Mucosa of descending colon (tissue), 3 donors: ENCODE results near the gene EFHD2. TPM values are rescaled to one million over a fixed set of nuclear protein-coding genes. Genes with fewer than 3 reads are reported as not detected.
"Not testable (repeated sequence)": the region's sequence is repeated elsewhere in the genome, so short reads cannot be mapped to it uniquely, and the experiment has no call there.

Experiments used
- ATAC-seq: fragments of 200-7000 bp; cut with Tn5 transposase; one replicate; pipeline ENCODE4 v1.9.1; 2020; ENCODE audit warnings: mild to moderate bottlenecking, moderate library complexity
- DNase-seq, 3 donors: peaks; one replicate each; pipeline ENCODE4 v3.0.0-alpha.2; 2020
- H3K36me3 ChIP-seq: fragments of 200-600 bp; one replicate; pipeline ENCODE4 v1.8.0; 2021; ENCODE audit warnings: low read depth, mild to moderate bottlenecking
- H3K4me1 ChIP-seq: fragments of 200-600 bp; one replicate; pipeline ENCODE4 v1.8.0; 2021; ENCODE audit warnings: low read depth, mild to moderate bottlenecking
- H3K4me3 ChIP-seq: fragments of 200-600 bp; one replicate; pipeline ENCODE4 v1.8.0; 2021; ENCODE audit warnings: mild to moderate bottlenecking
- H3K9me3 ChIP-seq: fragments of 200-600 bp; one replicate; pipeline ENCODE4 v1.8.0; 2021; ENCODE audit warnings: mild to moderate bottlenecking
- CTCF ChIP-seq: fragments of 200-600 bp; IDR thresholded peaks from one replicate; pipeline ENCODE4 v1.8.0; 2022; ENCODE audit warnings: antibody characterized with exemption, mild to moderate bottlenecking
- intact Hi-C, 2 donors: fragments of 100-400 bp; cut with DNase I in 1 of 2; cut with micrococcal nuclease in 1 of 2; formaldehyde crosslinking; loops; one replicate each; pipeline versions ENCODE4 v1.11.0 to v1.11.1; 2022; cut with DNase I, micrococcal nuclease
- total RNA-seq, 3 donors: library from RNA; stranded (reverse); fragmentation: NEBNext Ultra II Directional in 2 of 3; extraction: Animal tissue kit (Norgen Biotek cat#: 25700) in 2 of 3; gene quantifications; one replicate each; pipeline versions ENCODE4 v1.2.1 to v1.2.4, GENCODE V29; 2021 to 2023
- donor health status: DM: no; HTN: no; CAD: no; lungs with moderate emphysema.
- donor health status: DM: no; HTN: no; CAD: no.
- donor health status: DM: no; HTN: yes; CAD: no.

The EFHD2 gene
- total RNA-seq, 3 donors from 2014 or later: 89.5 to 197 (median 154) TPM

DNA sequence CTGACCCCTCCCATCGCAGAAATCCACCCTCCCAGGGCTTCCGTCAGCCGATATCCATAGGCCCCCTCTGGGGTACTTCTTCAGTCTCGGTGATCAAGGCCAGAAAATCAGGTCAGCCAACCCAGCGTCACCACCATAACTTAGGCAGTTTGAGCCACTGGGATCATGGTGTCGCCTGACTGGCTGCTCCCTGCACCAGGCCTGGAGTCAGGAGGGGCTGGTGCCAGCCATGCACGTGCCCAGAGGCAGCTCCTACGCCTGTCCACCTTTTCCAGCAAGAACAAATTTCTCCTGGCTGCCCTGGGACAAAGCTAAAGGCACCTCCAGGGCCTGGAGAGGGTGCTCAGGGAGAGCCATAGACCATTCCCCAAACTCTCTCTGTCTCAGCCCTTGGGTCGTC lies 23.8 kb downstream of the EFHD2 start:
- no peaks in the 10 kb centered on the region for H3K9me3 ChIP-seq
- TF ChIP-seq CTCF: no peak
- no peak for ATAC-seq
- no peak overlapping the region for H3K4me3 ChIP-seq
- no peaks in the 10 kb centered on the region for H3K4me1 ChIP-seq
- DNase-seq: no peak
- intact Hi-C loops: loop anchor here (5.0 kb wide), 1 partner anchor 111 kb away; no protein-coding TSS in a partner anchor
- no peaks in the 10 kb centered on the region for H3K36me3 ChIP-seq

- DNase-seq, ATAC-seq, H3K4me1 ChIP-seq, H3K4me3 ChIP-seq, H3K36me3 ChIP-seq, H3K9me3 ChIP-seq: not testable (repeated sequence)
- intact Hi-C loops: loop anchor here (5.0 kb wide), 1 partner anchor 112 kb away; no protein-coding TSS in a partner anchor
These were observed 25.1 kb downstream of the EFHD2 start for GRCh38 chr1:15434739-15435138.

DNA sequence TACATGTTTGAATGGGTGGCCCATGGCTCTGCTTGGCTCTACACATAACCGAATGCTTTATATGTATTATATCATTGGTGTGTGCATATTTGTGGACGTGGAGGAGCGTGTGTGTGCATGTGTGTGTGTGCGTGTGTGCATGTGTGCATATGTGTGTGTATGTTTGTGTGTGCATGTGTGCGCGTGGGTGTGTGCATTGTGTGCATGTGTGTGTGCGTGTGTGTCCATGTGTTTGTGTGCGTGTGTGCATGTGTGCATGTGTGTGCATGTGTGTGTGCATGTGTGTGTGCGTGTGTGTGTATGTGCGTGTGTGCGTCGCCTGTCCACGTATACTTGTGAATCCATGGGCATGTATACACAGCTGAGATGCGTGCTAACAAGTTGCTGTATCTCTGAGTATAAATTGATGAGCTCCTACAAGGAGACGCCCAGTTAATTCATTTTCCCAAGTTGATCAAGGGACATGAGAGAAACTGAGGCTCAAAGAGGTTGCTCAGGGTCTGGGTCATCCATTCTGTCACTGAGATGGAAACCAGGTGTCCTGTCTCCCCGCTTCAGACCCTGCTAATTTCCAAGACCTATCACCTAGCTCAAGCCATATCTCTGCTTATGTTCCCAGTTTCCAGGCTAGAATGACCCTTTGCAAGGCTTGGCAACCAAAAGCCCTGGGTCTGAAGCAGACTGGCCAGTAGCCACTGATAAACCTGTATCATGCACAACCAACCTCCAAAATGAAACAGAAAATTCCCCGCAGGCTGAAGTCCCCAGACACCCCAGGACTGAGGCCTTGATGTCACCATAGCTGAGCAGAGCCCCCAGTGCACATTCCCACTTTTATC lies 25.8 kb downstream of the EFHD2 start:
- intact Hi-C loops: no loop called here
- Histone ChIP-seq H3K4me1 (no peaks in the 10 kb centered on the region), H3K36me3 (no peaks in the 10 kb centered on the region), H3K9me3 (no peaks in the 10 kb centered on the region), H3K4me3 (no peak overlapping the region)
- TF ChIP-seq CTCF: no peak
- ATAC-seq: no peak
- DNase-seq: no peak

DNA sequence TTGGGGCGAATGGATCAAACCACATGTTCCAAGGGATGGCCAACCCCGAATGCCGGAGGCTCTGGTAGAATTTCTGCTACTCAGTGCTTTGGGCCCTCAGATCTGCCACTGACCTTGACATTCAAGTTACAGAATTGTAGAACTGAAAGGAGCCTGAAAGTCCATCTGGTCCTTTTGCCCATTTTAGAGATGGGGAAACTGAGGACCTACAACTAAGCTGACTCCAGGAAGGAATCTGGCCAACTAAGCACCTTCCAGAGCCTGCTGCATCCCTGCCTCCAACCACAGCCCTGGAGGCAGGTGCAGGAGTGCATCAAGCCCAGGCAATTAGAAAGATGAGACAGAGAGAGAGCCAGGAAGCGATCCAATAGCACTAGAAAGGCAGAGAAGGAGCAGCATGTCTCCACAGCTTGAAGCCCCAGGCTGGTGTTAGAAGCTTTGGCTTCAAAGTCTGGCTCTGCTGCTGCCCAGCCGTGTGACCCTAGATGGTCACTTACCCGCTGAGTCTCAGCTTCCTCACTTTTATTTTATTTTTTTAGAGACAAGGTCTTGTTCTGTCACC lies 27.3 kb downstream of the EFHD2 start:
- intact Hi-C loops: no loop called here
- no peak for TF ChIP-seq CTCF
- Histone ChIP-seq H3K9me3 (no peaks in the 10 kb centered on the region), H3K4me1 (no peaks in the 10 kb centered on the region), H3K36me3 (no peaks in the 10 kb centered on the region), H3K4me3 (no peak overlapping the region)
- ATAC-seq: no peak
- DNase-seq: no peak

DNA sequence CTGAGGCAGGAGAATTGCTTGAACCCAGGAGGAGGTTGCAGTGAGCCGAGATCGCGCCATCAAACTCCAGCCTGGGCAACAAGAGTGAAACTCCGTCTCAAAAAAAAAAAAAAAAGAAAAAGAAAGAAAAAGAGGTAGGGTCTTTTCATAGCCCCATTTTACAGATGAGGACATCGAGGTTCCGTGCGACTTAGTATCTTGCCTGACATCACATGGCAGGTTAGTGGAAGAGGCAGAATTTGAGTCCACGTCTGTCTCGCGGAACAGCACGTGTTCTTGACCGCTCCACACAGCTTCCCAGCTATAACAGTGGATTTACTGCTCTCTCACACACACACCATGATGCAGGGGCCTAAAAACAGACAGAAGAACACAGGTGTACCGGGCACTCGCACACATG lies 29.6 kb downstream of the EFHD2 start:
- H3K9me3 ChIP-seq: no peaks in the 10 kb centered on the region
- no peak for TF ChIP-seq CTCF
- intact Hi-C loops: no loop called here
- H3K36me3 ChIP-seq: no peaks in the 10 kb centered on the region
- ATAC-seq: no peak
- H3K4me1 ChIP-seq: no peaks in the 10 kb centered on the region
- DNase-seq: no peak
- no peak overlapping the region for H3K4me3 ChIP-seq

DNA sequence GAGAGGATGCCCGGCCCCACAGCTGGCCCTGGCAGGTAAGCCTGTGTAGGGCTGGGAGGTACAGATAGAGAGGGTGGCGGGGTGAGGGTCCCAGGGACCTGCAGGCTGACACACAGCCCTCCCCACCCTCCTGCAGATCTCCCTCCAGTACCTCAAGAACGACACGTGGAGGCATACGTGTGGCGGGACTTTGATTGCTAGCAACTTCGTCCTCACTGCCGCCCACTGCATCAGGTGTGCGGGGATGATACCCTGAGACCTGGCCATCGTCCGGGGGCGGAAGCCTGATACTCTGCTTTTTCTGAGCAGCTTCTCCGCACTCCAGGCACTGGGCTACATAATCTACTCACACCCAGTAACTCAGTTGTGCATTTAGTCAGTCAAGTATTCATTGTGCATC lies 30.7 kb downstream of the EFHD2 start:
- H3K9me3 ChIP-seq: no peaks in the 10 kb centered on the region
- H3K36me3 ChIP-seq: no peaks in the 10 kb centered on the region
- H3K4me1 ChIP-seq: no peaks in the 10 kb centered on the region
- intact Hi-C loops: no loop called here
- ATAC-seq (no peak), DNase-seq (no peak)
- TF ChIP-seq CTCF: no peak
- no peak overlapping the region for H3K4me3 ChIP-seq
